Right lobe of liver (tissue), 4 donors: ENCODE results near the gene NDOR1.

Experiments used
- POLR2A ChIP-seq: fragments of 450-650 bp; IDR thresholded peaks from one replicate; pipeline ENCODE4 v1.6.1; 2017; ENCODE audit warnings: antibody characterized with exemption, mild to moderate bottlenecking
- TF ChIP-seq, protein P1 (sequence below), 4 donors: fragments of 200-600 bp in 3 of 4; fragments of 450-650 bp in 1 of 4; IDR thresholded peaks; one replicate each; pipeline versions ENCODE4 v1.5.1 to v1.8.0; 2016 to 2022; ENCODE audit warnings: antibody characterized with exemption in 4 of 4, mild to moderate bottlenecking in 2 of 4
- donor health status: DM: no; HTN: no; CAD: no.
- donor health status: DM: no; HTN: no; CAD: no.
- donor health status: DM: no; HTN: yes; CAD: no.

- no peak for TF ChIP-seq POLR2A
- TF ChIP-seq, protein P1, sequence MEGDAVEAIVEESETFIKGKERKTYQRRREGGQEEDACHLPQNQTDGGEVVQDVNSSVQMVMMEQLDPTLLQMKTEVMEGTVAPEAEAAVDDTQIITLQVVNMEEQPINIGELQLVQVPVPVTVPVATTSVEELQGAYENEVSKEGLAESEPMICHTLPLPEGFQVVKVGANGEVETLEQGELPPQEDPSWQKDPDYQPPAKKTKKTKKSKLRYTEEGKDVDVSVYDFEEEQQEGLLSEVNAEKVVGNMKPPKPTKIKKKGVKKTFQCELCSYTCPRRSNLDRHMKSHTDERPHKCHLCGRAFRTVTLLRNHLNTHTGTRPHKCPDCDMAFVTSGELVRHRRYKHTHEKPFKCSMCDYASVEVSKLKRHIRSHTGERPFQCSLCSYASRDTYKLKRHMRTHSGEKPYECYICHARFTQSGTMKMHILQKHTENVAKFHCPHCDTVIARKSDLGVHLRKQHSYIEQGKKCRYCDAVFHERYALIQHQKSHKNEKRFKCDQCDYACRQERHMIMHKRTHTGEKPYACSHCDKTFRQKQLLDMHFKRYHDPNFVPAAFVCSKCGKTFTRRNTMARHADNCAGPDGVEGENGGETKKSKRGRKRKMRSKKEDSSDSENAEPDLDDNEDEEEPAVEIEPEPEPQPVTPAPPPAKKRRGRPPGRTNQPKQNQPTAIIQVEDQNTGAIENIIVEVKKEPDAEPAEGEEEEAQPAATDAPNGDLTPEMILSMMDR (IDR thresholded peaks at IDR 0.05) = no peak
Observed at GRCh38 chr9:137256362-137256761, 50.9 kb downstream of the NDOR1 start.
